HUES6 (cell line): ENCODE measurements around the gene EPX.

Experiments
- H3K27ac ChIP-seq: 2 replicates; pipeline ENCODE4 v1.7.0; 2013; ENCODE audit warnings: low read depth, mild to moderate bottlenecking, low read length, inconsistent platforms
- H3K27me3 ChIP-seq: 2 replicates; pipeline ENCODE4 v1.6.1; 2013; ENCODE audit warnings: low read length; ENCODE audit not compliant: control insufficient read depth, insufficient read depth
- H3K36me3 ChIP-seq: 2 replicates; pipeline ENCODE4 v1.6.1; 2013; ENCODE audit warnings: low read length; ENCODE audit not compliant: control insufficient read depth, insufficient read depth
- H3K4me1 ChIP-seq: 2 replicates; pipeline ENCODE4 v1.6.1; 2013; ENCODE audit warnings: low read length; ENCODE audit not compliant: control insufficient read depth, insufficient read depth
- H3K4me3 ChIP-seq: 2 replicates; pipeline ENCODE4 v1.5.1; 2013; ENCODE audit warnings: low read depth, low read length
- H3K9ac ChIP-seq: one replicate; pipeline ENCODE4 v1.6.1; 2013; ENCODE audit warnings: mild to moderate bottlenecking, low read length
- H3K9me3 ChIP-seq: 2 replicates; pipeline ENCODE4 v1.6.1; 2013; ENCODE audit warnings: low read depth, low read length; ENCODE audit not compliant: control insufficient read depth, insufficient read depth

Gene EPX

DNA sequence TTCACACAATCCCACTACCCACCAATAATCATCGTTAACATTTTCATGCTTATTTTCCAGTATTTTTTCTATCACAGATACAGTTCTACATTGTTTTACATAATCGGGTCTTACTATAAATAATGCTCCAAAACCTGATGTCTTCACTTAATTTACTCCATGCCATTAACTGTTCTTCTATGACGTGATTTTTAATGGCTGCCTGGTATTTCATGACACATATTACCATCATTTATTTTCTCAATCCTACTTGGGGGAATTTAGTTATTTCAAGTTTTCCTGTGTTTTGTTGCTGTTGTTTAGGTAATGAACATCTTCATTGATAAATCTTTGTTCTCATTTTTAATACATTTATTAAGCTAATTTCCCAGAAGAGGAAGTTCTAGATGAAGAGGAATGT lies 60.6 kb downstream of the EPX start:
- peaks cover 64% of the 10 kb centered on the region for H3K27me3 ChIP-seq
- no peak overlapping the region for H3K27ac ChIP-seq
- peaks cover 9% of the 10 kb centered on the region for H3K9me3 ChIP-seq
- H3K36me3 ChIP-seq, result no peaks in the 10 kb centered on the region
- H3K4me3 ChIP-seq, result no peak overlapping the region
- H3K9ac ChIP-seq, result no peak overlapping the region
- H3K4me1 ChIP-seq, result peaks cover 11% of the 10 kb centered on the region
